Upper lobe of left lung (tissue), 4 donors: ENCODE measurements around the gene PRR3.

Experiments used
- POLR2A ChIP-seq, 4 donors: fragments of 450-650 bp; IDR thresholded peaks; one replicate each; pipeline ENCODE4 v1.5.1; 2016 to 2017; ENCODE audit warnings: antibody characterized with exemption in 4 of 4, mild to moderate bottlenecking in 2 of 4
- POLR2AphosphoS5 ChIP-seq, 2 donors: sonication (generic); formaldehyde crosslinking; IDR thresholded peaks; one replicate each; pipeline ENCODE4 v1.5.1; 2017; ENCODE audit warnings: antibody characterized with exemption in 2 of 2
- TF ChIP-seq, protein P1 (sequence below), 6 experiments: fragments of 450-650 bp in 4 of 6; fragments of 200-600 bp in 2 of 6; sonication (generic) in 2 of 6; IDR thresholded peaks; one replicate each; pipeline ENCODE4 v1.5.1; 2016 to 2019; ENCODE audit warnings: antibody characterized with exemption in 6 of 6

DNA sequence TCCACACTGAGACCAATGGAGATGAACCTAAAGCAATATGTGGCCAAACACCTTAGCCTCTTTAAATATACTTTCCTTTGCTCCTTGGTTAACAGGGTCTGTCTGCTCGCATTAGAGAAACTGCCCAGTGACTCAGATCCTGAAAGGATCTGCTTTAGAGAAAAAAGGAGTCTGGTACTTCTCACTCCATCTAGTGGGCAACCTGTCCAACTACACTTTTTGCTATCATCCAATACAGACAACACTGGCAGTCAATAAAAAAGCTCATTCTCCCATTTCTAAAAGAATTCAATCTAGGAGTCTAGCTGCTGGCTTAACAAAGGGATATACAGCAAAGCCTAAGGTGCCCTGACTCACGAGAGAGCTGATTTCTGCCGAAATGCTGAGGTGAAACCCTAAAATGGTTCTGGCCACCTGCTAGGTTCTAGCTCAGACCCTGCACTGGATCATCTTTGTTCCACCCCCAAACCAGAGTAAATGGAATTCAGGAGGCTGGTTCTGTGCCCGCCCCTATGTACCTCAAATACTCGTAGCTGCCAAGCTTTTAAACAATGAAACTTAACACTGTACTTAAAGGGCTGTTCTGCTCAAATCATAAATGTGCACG is 12.3 kb upstream of the PRR3 start:
- TF ChIP-seq, protein P1, sequence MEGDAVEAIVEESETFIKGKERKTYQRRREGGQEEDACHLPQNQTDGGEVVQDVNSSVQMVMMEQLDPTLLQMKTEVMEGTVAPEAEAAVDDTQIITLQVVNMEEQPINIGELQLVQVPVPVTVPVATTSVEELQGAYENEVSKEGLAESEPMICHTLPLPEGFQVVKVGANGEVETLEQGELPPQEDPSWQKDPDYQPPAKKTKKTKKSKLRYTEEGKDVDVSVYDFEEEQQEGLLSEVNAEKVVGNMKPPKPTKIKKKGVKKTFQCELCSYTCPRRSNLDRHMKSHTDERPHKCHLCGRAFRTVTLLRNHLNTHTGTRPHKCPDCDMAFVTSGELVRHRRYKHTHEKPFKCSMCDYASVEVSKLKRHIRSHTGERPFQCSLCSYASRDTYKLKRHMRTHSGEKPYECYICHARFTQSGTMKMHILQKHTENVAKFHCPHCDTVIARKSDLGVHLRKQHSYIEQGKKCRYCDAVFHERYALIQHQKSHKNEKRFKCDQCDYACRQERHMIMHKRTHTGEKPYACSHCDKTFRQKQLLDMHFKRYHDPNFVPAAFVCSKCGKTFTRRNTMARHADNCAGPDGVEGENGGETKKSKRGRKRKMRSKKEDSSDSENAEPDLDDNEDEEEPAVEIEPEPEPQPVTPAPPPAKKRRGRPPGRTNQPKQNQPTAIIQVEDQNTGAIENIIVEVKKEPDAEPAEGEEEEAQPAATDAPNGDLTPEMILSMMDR (IDR thresholded peaks at IDR 0.05), result peak; percentile 69 to 87 (median 82)
- TF ChIP-seq POLR2A (IDR thresholded peaks at IDR 0.05), result no peak
- no peak for TF ChIP-seq POLR2AphosphoS5 (IDR thresholded peaks at IDR 0.05)
